Activated T-helper 1 cell treated with Interleukin-2 at 50 U/mL for 16 hours (primary cell): Measurements from ENCODE around the gene THADA.
"Not testable (repeated sequence)": the region's sequence is repeated elsewhere in the genome, so short reads cannot be mapped to it uniquely, and the experiment has no call there.

Experiments
- DNase-seq: peaks from one replicate; pipeline ENCODE4 v3.0.0-alpha.2; 2020; ENCODE audit warnings: low read depth

The THADA gene, protein sequence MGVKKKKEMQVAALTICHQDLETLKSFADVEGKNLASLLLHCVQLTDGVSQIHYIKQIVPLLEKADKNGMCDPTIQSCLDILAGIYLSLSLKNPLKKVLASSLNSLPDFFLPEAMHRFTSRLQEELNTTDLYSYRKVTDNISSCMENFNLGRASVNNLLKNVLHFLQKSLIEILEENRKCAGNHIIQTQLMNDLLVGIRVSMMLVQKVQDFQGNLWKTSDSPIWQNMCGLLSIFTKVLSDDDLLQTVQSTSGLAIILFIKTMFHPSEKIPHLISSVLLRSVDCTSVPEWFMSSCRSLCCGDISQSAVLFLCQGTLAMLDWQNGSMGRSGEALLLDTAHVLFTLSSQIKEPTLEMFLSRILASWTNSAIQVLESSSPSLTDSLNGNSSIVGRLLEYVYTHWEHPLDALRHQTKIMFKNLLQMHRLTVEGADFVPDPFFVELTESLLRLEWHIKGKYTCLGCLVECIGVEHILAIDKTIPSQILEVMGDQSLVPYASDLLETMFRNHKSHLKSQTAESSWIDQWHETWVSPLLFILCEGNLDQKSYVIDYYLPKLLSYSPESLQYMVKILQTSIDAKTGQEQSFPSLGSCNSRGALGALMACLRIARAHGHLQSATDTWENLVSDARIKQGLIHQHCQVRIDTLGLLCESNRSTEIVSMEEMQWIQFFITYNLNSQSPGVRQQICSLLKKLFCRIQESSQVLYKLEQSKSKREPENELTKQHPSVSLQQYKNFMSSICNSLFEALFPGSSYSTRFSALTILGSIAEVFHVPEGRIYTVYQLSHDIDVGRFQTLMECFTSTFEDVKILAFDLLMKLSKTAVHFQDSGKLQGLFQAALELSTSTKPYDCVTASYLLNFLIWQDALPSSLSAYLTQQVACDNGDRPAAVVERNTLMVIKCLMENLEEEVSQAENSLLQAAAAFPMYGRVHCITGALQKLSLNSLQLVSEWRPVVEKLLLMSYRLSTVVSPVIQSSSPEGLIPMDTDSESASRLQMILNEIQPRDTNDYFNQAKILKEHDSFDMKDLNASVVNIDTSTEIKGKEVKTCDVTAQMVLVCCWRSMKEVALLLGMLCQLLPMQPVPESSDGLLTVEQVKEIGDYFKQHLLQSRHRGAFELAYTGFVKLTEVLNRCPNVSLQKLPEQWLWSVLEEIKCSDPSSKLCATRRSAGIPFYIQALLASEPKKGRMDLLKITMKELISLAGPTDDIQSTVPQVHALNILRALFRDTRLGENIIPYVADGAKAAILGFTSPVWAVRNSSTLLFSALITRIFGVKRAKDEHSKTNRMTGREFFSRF (N-terminal part only)

DNA sequence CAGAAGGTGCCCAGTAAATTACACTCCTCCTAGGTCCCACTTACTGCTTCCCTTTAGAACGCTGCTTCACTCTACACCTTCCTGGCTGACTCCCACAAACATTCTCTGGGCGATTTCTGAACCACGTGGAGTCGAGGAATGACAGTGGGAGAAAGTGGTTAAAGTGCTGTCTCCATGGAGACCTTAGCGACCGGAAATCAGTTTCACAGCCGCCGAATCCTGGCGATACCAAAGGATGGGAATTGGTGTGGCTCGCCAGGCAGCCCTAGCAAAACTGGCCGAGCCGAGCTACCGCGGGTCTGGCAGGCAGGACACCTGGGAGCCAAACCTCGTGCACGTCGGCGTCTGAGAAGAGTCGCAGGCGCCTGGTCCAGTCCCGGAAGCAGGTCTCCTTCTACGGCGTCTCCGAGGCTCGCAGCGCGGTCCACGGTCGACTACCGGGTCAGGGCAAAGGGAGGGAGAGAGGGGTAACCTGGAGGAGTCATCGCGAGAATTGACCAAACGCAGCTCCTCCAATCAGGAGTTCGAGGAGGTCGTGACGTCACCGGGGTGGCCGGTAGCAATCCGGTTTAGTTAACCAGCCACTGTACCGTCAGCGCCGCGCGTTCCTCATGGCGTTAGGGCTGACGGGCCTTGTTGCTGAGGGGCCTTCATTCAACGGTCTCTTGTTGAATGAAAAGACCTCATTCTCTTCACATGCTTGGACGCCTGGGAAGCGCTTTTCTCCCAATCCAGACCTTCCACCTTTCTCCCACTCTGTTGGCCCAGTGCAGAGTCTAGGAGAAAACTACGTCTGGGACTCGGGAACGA lies at the start of gene THADA:
THADA (minus strand) TSS at position 436 of the 810 bp plus-strand sequence. CDS start 3,646 bp downstream, outside the sequence.
- peak; percentile 90 for DNase-seq

DNA sequence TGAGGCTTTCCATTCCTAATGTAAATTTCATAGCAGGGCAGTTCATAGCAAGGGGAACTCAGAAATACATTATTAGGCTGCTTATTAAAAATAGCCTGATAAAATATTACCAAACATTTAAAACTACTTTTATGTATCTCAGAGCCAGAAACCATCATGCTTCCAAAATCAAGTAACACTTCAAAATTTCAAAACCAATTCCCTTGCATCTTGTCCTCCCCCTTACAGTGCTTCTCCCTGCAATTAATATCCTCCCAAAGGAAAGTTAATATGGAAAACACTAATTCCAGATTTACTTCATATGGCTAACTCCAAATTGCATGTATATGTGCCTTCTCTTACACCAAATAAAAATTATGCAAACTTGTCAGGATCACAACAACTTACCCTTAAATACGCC lies 47.8 kb upstream of the THADA start:
- DNase-seq = no peak

DNA sequence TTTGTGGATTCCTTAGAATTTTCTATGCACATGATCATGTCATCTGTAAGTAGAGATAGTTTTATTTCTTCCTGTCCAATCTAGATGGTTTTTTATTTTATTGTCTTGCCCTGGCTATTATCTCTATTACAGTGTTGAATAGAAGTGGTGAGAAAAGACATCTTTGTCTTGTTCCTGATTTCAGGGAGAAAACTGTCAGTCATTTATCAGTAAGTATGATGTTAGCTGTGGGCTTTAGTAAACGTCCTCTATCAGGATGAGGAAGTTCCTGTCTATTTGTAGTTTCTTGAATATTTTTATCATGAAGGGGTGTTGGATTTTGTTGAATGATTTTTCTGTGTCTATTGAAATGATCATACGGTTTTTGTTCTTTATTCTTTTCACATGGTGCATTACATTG lies 46.5 kb upstream of the THADA start:
- DNase-seq = no peak

DNA sequence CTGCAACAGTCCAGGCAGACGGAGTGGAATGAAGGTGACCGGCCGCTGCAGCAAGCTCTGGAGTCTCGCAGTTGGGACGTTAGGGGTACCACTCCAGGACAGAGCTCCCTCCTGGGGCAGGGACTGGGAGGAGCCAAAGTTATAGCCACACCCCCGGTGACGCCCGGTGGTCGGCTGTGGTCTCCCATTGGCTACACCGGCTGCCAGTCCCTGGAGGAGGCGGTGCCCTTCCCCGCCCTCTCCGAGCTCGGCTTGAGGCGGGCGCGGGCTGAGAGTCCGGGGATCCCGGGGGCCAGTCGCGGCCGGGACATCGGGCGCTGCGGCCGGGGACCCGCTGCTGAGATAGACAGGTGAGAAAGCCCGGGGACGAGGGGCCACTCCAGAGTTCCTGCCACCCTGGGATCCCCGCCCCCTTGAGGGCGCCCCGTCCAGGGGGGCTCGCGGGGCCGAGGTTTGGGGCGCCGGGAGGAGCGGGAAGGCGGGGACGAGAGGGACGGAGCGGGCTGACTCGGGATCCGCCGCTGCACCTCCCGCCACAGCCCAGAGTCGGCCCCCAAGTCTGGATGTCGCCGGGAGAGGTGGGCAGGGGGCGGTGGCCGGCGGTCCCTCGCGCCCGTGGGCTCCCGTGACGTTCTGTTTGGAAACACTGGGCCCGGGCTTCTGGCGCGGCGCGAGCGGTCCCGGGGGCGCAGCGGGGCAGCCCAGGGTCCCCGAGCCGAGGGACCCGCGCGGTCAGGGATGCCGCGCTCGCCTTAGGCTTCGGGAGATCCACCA lies 41.4 kb upstream of the THADA start, which contains the start of gene PLEKHH2:
PLEKHH2 (plus strand) TSS at position 231 of the 774 bp plus-strand sequence. CDS start 7,414 bp downstream, outside the sequence.
- DNase-seq = peak; percentile 76

DNA sequence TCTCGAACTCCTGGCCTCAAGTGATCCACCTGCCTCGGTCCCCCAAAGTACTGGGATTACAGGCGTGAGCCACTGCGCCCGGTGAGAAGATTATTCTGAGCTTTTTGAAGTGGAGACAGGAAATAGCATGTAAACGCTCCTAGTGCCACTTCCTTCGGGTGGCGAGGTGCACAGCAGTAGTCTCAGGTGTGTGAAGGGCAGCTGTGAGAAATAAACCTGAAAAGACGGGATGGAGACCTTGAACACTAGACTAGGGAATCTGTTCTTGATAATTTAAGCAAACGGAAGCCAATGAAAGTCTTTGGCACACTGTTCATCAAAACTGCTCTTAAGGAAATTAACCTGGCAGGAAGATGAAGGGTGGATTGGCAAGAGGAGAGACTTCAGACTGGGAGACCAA lies 40.8 kb upstream of the THADA start:
- DNase-seq = no peak

DNA sequence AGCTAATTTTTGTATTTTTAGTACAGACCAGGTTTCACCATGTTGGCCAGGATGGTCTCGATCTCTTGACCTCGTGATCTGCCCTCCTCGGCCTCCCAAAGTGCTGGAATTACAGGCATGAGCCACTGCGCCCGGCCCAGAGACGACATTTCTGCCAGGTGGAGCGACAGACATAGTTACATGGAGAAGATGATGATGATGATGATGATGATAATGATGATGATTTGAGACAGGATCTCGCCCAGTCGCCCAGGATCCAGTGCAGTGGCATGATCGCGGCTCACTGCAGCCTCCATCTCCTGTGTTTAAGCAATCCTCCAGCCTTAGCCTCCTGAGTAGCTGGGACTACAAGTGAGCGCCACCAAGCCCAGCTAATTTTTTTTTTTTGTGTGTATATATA lies 40.3 kb upstream of the THADA start:
- not testable (repeated sequence) for DNase-seq

DNA sequence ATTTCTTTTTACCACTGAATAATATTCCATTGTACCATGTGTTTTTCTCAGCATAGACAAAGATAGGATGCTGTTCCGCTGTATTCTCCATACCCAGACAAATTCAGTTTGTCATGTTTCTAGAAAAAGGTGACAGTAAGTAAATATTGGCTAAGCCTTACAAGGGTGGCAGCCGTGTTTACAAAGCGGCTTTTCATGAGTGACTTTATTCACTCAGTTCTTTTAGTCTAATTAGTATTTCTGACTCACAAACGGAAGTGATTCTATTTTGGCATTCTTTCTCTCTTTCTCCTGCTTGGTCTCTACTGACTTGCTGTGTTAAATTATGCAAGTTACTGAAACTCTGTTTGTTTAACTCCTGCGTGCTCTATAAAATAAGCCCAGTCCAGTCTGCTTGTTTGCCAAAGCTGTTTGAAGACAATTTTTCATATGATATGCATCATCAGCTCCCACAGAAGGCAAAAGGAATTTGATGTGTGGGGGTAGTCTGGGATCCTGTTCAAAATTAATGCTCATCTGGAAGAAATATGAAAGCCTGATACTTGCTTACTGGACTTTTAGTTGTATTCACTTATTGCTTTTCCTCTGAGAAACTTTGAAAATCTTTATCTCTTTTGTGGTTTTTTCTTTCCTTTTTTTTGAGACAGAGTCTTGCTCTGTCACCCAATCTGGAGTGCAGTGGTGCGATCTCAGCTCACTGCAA lies 38.9 kb upstream of the THADA start:
- no peak for DNase-seq

DNA sequence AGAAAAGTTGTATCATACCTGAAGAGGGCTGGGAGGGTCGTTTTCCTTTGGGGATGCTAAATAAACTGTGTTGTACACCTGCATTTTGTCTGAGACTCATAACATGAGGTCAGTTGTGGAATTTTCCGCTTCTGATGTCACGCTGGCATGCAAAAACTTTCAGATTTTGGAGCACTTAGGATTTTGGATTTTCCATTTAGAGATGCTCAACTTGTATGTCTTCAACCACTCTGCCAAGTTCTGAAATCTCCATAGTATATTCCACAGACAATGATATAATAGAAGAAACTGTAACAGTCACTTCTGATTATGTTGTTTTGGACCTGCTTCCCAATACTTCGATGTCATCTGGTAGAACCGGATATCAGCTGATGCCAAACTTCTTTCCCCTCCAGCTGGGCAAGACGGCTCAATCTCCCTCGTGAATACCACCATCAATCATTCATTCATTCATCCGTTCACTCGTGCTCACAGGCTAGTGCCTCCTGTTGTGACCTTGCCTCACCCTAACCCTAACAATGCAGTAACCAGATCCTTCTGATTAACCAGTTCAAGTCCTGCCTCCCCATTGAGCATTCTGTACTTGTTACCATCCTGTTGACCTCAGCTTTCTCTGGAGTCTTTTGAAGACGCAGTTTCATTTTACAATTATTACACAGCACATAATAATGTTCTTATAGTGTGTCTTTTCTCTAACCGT lies 35.9 kb upstream of the THADA start:
- DNase-seq = no peak

DNA sequence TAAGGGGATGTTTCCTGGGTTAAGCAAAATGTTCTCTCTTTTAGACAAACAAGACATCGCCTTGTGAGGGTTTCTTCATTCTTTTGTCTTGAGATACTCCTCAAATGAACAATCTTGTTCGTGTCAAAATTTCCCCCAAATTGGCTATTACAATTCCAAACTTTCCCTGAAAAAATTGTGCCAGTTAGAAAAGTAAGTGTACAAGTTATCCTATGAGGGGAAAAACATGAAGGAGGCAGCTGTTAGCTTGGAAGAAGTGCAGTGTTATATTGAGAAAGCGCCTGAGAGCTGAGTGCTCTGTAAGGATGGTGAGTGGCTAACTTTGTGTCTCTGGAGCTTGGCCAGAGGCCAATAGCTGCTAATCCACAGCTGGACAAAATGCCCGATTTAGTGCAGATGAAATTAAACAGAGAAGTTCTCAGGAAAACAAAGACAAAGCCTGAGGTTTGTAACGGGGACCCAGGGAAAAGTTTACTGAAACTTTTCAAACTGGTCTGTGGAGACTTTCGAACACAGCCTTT lies 27.2 kb upstream of the THADA start:
- DNase-seq = no peak

DNA sequence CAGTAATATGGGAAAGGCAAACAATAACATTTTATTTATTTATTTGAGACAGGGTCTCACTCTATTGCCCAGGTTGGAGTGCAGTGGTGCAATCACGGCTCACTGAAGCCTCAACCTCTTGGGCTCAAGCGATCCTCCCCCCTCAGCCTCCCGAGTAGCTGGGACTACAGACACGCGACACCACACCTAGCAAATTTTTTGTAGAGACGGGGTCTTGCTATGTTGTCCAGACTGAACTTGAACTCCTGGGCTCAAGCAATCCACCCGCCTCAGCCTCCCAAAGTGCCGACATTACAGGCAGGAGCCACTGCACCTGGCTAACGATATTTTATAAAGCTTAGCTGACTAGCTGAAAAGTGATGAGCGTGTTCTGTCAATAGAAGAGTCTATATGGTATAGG lies 23.7 kb upstream of the THADA start:
- no peak for DNase-seq

DNA sequence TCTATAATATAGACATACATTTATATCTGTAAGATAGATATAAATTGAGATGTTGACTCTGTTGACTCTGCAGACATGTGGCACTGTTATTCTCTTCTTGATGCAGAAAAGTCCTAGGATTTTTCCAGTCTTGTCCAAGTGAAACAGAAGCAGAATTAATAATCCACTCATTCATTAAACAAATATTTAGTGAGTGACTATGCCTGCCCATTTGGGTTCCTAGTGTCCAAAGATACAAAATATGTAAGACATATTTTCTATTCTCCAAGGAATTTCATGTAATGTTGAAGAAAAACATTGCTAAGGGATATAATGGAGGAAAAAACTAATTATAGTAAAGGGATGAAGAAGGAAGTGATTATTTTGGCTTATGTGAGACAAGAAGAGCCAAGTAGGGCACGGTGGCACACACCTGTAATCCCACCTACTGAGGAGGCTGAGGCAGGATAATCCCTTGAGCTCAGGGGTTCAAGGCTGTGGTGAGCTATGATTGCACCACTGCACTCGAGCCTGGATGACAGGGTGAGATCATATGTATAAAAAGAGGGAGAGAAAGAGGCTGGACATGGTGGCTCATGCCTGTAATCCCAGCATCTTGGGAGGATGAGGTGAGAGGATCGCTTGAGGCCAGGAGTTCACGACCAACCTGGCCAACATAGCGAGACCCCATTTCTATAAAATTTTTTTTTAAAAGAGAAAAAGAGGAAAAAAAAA lies 21.3 kb upstream of the THADA start:
- DNase-seq = no peak

DNA sequence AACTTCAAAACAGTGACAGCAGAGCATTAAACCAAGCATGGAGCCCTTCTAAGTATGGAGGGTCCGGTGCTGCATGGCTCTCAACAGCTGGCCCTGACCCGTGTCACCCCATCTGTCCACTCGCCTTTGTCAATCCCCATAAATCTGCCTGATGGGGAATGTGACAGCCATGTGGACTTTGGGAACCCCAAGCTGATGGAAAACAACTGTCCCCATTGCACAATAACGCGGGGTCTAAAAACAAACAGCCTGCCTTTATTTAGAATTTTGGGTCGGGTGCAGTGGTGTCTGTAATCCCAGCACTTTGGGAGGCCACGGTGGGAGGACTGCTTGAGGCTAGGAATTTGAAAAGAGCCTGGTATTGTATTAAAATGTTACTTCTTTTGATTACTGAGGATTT lies 17.1 kb upstream of the THADA start:
- no peak for DNase-seq

DNA sequence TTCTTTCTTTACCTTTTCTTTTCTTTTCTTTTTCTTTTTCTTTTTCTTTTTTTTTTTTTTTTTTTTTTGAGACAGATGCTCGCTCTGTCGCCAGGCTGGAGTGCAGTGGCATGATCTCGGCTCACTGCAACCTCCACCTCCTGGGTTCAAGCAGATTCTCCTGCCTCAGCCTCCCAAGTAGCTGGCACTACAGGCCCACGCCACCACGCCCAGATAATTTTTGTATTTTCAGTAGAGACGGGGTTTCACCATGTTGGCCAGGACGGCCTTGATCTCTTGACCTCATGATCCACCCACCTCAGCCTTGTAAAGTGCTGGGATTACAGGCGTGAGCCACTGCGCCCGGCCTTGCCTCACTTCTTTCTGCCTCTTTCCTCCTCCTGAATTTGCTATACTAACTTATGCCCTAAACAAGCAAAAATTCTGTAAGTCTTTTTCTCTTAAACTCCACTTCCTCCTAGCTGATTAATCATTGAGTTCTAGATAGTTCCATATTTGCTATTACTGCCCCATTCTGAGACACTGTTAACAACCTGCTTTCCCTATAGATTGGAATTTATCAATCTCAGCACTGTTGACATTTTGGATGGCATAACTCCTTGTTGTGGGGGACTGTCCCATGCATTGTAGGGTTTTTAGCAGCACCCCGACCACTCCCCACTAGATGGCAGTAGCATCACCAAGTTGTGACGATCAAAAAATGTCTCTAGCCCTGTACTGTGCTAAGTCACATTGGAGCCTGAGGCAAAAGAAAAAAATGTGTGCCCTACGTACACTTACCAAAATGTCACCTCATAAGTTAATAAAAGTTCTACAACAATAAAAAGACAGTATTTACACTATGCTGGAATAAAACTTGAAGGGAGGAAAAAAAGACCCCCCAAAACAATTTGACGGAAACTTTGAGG lies 16.4 kb upstream of the THADA start:
- DNase-seq = peak; percentile 44

DNA sequence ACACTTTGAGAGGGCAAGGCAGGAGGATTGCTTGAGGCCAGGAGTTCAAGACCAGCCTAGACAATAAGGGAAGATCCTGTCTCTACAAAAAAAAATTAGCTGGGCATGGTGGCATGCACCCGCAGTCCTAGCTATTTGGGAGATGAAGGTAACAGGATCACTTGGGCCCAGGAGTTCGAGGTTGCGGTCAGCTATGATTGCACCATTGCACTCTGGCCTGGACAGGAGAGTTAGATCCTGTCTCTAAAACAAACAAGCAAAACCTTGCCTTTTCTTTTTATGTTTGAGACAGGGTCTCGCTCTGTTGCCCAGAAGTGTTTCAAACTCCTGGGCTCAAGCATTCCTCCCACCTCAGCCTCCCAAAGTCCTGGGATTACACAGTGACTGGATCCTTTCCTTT lies 14.5 kb upstream of the THADA start:
- no peak for DNase-seq

DNA sequence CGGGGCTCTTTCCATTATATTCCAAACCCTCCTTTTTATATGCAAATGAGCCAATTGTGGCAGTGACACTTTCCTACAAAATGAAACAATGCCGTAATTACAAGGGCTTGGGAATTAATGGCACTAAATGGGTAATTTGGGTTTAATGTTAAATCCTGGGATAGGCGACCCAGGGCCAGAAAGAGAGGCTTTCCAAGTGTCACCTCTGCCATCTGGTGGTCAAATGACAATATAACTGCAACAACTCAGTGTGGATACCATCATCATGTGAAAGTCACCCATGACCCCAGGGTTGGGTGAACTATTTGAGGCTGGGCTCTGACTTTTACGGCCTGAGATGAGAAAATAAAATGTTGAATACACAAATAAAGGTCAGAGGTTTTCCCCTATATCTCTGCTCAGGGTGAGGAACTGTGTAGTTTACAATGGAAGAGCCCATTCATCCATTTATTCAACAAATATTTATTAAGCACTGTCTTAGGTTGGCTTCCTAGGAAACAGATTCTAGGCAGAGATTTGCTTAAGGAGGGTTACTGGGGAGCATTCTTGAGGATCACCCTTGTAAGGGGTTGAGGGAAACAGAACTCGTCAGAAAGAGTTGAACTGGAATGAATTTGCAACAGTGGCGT lies 13.6 kb upstream of the THADA start:
- no peak for DNase-seq

DNA sequence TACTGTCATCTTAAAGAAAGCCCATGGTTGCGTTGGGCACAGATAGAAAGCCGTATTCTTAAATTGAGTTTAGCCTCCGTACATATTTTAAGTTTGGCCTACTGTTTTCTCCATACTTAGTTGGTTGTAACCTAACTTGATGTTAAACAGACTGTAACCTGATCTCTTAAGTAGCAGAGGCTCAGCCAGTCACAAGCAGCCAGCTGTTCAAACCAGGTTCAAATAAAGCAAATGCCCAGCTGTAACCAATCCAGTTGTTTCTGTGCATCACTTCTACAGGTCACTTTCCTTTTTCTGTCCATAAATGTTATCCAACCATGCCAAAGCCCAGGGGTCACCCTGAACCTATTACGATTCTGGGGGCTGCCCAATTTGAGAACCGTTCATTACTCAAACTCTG lies 10.0 kb upstream of the THADA start:
- no peak for DNase-seq
